Middle frontal gyrus (tissue), 1 donor: ENCODE data around the gene USP4.
"Not testable (repeated sequence)": the region's sequence is repeated elsewhere in the genome, so short reads cannot be mapped to it uniquely, and the experiment has no call there.

ENCODE experiments used
- DNase-seq: peaks from one replicate; pipeline ENCODE4 v3.0.0-alpha.2; 2015; ENCODE audit warnings: low spot score; ENCODE audit errors: extremely low spot score

USP4 gene

DNA sequence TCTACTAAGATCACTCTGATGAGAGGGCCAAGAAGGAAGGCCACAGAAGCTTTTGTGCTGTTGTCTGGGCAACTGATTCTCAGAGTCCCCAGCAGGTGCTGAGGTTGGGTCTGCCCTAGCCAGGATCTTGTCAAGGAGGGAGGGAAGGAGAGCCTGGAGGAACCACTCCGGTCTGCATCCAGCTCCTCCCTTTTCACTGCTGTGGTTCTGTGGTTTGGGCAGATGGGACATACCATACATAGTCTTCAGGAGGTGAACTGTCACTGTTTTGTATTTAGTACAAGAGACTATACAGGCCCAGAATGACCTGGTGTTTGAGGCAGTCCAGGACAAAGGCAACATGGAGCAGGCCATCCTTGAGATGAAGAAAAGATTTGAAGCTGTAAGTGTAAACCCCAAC lies 84.7 kb downstream of the USP4 start:
- DNase-seq = no peak

DNA sequence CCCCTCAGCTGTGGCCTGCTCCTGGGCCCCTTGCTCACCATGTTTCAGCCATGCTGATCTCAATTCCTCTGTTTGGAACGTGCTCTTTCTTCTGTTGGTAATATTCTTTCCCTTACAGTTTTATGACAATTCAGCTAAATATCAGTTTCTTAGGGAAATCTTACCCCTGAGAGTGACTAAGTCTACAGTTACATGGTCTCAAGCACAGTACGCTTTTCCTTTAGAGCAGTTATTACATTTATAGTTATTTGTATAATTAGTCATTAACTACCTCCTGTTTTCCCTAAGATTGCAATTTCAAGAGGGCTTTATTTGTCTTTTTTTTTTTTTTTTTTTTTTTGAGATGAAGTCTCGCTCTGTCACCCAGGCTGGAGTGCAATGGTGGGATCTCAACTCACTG lies 86.3 kb downstream of the USP4 start:
- DNase-seq = no peak

DNA sequence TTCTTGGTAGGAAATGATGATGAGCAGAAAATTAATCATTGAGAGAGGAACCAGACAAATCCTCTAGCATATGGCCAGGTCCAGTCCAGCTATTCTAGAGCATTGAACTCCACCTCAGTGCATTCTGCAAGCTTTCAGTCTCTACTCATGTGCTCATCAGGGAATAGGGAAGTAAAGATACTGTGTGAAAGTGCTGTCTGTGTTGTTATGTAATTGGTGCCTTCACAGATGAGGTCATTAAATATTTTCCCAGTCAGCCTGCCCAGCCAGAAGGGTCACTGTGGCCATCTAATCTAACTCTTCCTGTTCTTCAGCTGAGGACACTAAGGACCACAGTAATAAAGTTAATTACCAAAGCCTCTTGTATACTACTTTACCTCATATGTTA lies 91.0 kb downstream of the USP4 start:
- no peak for DNase-seq

DNA sequence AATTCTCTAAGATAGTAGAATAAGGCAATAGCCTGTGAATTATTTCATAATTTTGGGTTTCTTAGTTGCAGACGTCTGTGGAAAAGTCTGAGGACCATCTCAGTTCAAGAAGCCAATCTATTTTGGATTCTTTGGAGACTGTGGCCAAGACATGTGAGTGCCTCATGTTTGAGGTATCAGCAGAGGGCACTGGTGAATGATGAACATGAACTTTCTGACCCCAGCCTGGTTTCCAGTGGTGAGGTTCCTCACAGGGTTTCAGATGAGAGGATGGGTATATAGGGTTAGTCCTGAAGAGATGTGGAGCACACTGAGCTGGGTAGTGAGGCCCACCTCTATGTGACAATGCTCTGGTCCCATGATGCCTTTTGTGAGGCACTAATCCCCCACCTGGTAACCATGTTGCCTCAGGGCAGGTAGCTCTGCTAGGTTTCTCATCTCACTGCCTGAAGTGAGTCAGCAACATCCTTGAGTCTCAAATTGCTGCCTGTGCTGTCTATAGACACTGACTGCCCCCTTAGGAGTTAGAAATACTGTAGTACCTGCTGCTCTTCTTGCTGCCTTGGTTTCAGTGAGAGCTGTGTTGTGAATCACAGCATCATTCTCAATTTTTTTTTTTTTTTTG lies 95.2 kb downstream of the USP4 start:
- no peak for DNase-seq

DNA sequence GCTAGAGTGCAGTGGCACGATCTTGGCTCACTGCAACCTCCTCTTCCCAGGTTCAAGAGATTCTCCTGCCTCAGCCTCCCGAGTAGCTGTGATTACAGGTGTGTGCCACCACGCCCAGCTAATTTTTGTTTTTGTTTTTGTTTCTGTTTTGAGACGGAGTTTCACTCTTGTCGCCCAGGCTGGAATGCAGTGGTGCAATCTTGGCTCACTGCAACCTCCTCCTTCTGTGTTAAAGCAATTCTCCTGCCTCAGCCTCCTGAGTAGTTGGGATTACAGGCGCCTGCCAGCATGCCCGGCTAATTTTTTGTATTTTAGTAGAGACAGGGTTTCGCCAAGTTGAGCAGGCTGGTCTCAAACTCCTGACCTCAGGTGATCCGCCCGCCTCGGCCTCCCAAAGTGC lies 99.8 kb downstream of the USP4 start:
- DNase-seq = not testable (repeated sequence)

DNA sequence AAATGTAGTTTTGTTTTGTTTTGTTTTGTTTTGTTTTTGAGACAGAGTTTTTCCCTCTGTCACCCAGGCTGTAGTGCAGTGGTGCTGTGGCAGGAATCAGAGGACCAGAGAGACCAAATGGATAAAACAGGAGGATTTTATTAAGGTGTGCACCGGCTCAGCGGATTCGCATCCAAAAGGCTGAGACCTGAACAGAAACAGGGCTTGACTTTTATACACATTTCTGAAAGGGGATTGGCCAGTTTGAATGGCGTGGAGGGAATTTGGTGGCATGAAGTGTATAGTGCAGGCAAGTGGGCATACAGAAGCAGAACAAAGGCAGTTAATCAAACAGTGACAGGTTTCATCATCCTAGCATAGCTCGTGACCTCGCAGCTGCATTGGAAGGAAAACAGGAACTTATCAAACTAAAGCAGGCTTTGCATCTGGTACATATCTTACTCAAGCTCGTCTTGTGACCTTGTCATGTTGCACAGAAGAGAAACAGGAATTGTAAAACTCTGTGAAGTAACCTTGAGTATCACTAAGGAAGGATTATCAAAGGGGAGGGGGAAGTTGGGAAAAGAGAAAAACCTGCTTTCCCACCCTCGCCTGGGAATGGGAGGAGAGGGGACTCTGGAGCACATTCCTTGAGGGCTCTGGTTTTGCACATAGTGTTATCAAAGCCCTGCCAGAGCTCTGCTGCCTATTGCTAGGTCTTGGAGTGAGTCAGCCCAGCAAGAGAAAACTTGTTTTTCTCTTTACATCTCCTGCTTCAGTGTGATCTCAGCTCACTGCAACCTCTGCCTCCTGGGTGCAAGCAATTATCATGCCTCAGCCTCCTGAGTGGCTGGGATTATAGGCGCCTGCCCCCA lies 101.4 kb downstream of the USP4 start:
- DNase-seq = no peak

DNA sequence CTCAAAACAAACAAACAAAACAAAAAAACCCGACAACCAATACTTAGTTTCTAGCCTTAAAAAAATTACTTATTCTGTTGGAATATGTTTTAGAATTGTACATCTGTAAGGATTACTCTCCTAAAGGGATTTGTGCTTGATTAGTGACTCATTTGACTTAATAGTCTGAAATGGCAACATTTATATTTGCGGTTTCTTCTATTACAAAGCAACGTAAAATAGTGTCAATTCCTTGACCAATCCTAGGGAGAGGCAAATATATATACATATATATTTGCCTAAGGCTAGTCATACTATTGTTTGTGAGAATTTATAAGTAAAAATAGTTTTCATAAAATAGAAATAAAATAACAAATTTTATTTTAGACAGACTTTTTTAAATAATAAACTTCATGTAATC lies 102.5 kb downstream of the USP4 start:
- no peak for DNase-seq

DNA sequence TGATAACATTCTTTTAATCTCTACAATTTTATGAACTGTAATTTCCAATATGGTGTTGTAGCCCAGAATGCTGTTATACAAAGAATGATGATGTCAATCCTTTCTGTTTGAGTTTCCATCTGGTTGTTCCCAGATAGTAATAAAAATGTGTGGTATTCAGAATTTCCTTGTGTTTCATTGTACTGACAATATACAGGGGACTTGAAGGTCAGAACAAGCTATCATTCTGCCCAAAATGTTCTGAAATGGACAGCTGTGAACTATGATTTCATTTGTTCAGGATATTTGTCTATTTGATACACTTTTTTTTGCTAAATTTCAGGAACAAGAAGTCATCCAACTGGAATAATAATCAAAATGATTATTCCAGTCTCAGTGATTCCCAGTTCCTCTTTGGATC lies 103.6 kb downstream of the USP4 start:
- no peak for DNase-seq

DNA sequence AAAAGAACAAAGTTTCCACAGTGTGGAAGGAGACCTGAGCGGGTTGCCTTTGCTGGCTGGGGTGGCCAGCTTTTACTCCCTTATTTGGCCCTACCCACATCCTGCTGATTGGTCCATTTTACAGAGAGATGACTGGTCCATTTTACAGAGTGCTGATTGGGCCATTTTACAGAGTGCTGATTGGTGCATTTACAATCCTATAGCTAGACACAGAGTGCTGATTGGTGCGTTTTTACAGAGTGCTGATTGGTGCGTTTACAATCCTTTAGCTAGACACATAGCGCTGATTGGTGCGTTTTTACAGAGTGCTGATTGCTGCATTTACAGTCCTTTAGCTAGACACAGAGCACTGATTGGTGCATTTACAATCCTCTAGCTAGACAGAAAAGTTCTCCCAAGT lies 111.0 kb downstream of the USP4 start:
- DNase-seq = not testable (repeated sequence)
